ENCODE results near the gene CYB5R4. TPM values are rescaled to one million over a fixed set of nuclear protein-coding genes. Genes with fewer than 3 reads are reported as not detected.
A peak's percentile ranks its signal among the peaks of the same experiment; 100 is the strongest.

The CYB5R4 gene
- total RNA-seq, 1 experiment from 2014 or later, result 7.5 TPM

DNA sequence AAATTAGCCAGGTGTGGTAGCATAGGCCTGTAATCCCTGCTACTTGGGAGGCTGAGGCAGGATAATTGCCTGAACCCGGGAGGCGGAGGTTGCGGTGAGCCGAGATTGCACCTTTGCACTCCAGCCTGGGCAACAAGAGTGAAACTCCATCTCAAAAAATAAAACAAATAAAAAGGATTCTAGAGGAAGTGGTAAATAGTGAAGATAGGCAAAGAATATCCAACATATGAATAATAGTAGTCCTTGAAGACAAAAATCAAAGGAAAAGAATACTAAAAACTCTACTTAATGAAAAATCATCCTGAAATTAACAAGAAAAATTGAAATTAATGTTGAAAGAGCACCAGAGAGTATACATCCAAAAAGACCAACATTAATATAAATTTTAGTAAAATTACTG is 107.0 kb downstream of the CYB5R4 start:
- in situ Hi-C loops (cut with HindIII; ENCODE audit: low sequenced_read_pairs), result no loop called here

DNA sequence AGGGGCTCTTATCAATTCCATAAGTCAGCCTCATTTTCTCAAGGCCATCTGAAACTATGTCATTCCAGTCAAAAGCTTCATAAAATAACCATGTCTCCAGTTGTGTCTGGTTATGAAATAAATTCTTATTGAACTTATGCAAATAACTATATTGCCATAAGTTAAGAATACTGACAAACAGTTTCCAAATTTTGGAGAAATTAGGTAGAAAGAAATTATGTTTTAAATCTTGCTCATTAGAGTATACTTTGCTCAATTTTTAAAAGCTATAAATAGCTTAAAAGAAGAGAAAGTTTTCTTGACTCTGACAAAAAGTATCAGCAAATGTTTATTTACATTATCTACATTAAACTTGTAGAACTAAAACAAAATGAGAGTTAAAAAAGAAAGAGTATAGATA is 111.1 kb downstream of the CYB5R4 start:
- DNase-seq (ENCODE audit: low spot score), result no peak
- in situ Hi-C loops (cut with HindIII; ENCODE audit: low sequenced_read_pairs), result no loop called here

More for the DNA sequence above, 107.0 kb downstream of the CYB5R4 start:
- DNase-seq (ENCODE audit: low spot score), result no peak

DNA sequence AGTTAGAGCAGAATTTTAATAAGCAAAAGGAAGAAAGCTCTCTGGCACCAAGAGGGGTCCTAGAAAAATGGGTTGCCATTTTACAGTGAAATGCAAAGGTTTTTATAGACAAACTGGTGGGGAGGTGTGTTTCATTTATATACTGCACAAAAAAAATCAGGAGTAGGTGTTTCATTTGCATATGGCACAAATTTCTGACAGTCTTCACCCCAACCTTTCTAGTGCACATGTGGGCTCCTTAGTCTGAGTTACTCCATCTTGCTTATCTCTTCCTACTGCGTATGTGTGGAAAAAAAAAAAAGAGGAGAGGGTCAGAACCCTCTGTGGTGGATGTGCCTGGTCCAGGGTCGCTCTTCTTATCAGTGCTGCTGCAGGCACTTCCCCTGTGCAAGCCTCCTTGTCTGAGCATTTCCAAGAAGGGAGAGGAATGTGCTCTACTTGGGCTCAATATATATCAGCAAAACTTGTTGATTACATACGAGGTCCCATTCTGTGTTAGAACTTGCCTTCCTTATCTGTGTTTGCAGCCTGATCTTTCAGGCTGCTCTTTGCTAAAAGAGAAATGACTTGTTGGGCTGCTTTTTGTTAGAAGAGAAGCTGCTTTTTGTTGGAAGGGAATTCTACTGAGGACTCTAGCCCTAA is 115.0 kb downstream of the CYB5R4 start:
- no peak for DNase-seq (ENCODE audit: low spot score)
- in situ Hi-C loops (cut with HindIII; ENCODE audit: low sequenced_read_pairs), result no loop called here

DNA sequence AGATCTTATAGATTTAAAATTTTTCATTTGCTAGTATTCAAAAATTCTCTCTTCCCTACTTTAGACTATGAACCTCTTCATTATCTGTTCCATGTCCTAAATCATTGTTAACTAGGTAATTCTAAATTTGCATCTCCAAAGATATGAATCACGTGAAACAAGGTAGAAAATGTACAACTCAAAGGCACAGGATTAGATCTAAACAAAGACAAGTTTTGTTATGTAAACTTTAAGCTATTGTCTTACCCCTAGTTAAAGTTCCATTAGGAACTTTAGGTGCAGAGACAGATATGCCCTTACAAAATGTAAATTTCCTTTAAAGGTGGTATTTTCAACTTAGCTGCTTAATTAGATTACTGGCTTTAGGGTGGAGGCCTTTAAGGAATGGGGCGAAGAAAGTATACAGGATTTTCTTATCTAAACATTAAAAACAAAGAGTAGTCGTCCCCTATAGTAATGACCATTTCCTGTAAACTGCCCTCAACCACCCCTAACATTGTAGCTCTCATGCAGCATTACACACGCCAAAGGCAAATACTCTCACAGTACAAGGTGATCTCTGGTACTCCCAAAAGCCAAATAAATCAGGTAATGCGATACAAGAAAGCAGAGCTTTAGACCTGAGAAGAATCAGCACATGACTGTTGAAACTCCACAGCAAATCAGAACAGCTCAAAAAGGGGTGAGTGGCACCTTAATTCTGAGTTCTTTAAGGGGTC is 116.7 kb downstream of the CYB5R4 start:
- DNase-seq (ENCODE audit: low spot score), result no peak
- in situ Hi-C loops (cut with HindIII; ENCODE audit: low sequenced_read_pairs), result no loop called here

DNA sequence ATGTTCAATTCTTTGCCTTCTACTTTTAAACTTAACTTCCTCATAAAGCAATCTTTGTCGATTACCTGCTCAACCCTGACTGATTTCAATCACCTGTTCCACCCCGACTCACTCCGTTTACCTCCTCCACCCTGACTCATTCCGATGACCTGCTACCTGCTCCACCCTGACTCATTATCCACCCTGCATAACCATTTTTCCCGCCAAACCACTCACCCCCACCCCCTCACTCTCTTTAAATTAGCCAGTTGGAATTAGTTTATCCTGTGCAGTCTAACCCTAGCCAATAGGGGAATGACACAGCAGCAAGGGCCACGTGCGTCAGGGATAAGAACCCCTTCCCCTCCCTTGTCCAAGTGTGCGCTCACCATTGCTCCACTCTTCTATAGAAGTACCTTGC is 117.4 kb downstream of the CYB5R4 start:
- DNase-seq (ENCODE audit: low spot score), result no peak
- in situ Hi-C loops (cut with HindIII; ENCODE audit: low sequenced_read_pairs), result no loop called here

DNA sequence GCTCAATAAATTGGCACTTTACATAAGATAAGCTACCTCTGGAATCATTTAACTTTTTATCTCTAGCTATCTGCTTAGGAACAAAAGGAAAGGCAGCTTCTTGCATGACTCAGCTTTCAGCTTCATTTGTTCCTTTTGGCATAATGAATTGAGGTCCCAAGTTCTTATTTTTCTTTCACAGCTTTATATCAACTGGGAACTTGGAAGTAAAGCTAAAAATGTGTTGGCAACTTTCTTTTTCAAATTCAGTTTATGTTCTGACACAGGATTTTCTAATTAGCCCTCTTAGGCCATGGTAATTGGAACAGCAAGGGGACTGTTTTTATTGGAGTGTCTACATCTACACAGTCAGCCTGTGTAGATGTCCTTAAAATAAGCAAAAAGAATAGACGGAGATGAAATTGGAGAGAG is 118.8 kb downstream of the CYB5R4 start:
- in situ Hi-C loops (cut with HindIII; ENCODE audit: low sequenced_read_pairs), result no loop called here

DNA sequence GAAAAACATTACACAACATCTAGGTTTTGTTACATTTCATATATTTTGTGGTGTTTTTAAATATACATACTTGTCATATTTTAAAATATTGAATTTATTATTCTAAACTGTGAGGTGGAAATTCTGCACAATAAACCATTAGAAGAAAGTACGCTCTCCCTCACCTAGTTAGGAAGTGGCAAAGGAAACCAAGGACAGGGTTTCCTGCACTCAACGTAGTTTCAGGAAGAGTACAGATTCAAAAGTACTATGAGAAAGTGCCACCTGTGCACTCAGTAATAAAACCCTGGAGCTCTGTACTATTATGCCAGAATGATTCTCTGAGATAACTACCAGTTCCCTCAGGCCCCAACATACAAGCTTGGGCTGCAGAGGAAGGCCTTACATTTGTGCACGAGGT is 119.5 kb downstream of the CYB5R4 start:
- DNase-seq (ENCODE audit: low spot score), result no peak
- in situ Hi-C loops (cut with HindIII; ENCODE audit: low sequenced_read_pairs), result no loop called here

More for the DNA sequence above, 118.8 kb downstream of the CYB5R4 start:
- DNase-seq (ENCODE audit: low spot score), result no peak

DNA sequence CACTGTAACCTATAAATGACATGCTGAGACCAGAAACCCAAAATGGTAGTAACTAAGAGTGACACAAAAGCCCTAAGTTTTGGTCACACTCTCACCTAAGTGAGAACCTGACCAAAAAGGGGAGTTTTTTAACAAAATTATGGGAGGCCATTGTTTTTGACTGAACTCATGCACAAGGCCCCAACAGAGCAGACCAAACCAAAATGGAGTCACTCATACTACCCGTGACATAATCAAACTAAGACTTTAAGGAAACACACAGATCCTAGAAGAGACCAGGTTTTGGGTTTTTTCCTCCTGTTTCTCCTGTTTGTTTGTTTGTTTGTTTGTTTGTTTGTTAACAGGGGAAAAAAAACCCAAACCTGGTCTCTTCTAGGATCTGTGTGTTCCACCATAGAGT is 124.9 kb downstream of the CYB5R4 start:
- no peak for DNase-seq (ENCODE audit: low spot score)
- in situ Hi-C loops (cut with HindIII; ENCODE audit: low sequenced_read_pairs), result no loop called here

DNA sequence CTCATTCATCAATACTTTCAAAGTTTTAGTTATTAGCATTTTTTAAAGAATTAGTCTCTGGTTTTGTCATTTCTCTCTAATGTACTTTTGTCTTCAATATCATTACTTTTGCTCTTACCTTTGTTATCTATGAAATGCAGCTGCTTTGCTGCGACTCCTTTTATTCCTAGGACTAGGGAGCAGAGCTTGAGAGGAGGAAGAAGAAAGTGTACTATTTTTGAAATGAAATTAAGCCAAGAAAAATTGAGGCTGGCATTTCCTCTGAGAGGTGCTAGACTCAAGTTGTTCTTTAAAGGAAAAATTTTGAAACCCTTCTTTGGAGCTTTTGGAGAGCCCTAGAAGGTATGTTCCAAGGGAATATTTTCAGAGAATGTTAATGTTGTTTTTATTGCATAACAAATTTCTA is 125.8 kb downstream of the CYB5R4 start:
- no peak for DNase-seq (ENCODE audit: low spot score)
- in situ Hi-C loops (cut with HindIII; ENCODE audit: low sequenced_read_pairs), result no loop called here

DNA sequence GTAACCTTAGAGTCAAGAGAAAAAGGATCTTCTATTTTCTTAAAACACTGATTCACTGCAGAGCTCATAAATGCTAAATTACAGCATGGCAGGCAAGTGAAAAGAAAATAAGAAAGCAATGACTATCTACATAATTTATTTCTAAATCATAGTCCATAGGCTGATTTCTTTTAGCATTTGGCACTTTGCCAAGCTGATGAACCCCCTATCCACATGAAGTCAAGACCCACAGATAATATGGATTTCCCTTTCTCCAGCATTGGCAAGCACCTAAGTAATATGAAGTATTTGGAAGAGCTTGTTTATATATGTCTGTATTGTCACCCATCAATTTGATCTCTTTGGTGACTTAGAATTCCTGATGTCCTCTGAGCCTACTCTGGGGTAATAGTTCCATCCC is 126.2 kb downstream of the CYB5R4 start:
- in situ Hi-C loops (cut with HindIII; ENCODE audit: low sequenced_read_pairs), result no loop called here
- DNase-seq (ENCODE audit: low spot score), result no peak

DNA sequence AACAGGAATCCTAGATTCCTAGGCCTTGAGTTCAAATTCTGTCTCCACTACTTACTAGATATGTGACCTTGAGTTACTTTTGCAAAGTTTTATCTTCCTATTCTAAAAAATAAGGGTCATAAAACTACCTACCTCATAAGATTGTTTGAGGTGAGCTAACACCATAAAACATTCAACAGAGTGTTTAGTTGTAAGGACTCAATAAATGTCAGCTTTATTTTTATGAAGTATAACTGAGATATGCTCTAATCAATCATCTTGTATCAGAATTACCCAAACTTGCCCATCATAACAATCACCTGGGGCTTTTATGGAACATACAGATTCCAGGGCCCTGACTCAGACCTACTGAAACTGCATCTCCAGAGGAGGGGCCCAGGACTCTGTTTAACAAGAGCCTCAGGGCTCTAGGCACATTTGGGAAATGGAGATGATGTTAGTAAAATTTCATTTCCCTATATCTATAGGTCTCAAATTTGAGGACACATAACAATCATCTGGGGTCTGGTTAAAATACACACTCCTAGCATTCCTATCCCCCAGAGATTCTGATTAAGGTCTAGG is 138.6 kb downstream of the CYB5R4 start:
- in situ Hi-C loops (cut with HindIII; ENCODE audit: low sequenced_read_pairs), result no loop called here
- DNase-seq (ENCODE audit: low spot score), result no peak

DNA sequence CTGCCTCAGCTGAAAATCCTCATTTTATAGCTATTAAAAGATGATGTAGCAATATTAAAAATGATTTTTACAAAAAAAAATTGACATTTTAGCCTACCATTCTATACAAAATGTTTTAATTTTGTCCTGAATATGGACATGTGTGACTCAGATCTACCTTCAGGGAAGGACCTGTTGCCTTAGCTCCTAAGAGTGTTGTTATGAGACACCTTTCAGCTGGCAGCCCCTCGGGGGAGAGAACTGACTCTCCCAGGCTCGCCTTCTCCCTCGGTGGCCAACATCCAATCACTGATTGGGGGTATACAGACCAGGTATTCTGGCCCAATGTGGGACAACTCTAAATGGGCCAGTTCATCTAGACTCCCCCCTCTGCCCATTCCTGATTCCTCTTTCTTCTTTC is 141.6 kb downstream of the CYB5R4 start:
- in situ Hi-C loops (cut with HindIII; ENCODE audit: low sequenced_read_pairs), result no loop called here

DNA sequence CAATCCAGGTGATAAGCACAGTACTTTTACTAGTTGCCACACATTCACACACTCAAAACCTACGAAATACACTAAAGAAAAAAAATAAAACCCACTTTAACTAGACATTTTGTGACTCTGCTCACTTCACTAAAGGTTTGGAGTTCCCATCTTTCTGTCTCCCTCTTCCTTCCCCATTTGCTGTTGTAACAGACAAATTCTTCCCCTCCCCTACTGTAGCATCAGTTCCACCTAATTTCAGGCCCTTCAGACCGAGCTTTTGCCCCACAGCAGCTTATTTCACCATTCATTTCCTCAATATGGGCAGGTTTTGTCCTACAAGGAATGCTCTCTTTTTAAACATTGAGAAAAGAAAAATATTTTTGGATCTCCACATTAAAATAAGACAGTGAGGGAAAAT is 142.7 kb downstream of the CYB5R4 start:
- in situ Hi-C loops (cut with HindIII; ENCODE audit: low sequenced_read_pairs), result no loop called here
- no peak for DNase-seq (ENCODE audit: low spot score)

More for the DNA sequence above, 141.6 kb downstream of the CYB5R4 start:
- no peak for DNase-seq (ENCODE audit: low spot score)

DNA sequence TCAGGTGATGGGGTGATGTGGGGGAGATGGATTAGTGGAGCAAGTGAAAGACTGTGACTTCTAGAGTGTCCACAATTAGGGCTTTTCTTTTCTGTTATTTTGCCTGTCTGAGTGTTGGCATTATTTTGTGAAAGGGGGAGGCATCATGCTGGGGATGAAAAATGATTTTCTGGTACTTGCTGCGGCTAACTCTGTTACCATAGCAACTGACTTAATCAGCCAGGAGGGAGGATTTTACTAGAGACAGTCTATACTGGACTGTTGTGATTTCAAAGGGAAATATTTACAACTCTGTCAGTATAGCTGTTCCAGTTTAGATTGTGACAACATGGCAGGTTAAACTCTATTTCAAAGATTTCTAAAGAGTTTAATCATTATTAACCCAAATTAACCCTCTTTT is 143.6 kb downstream of the CYB5R4 start:
- DNase-seq (ENCODE audit: low spot score), result peak; percentile 23
- in situ Hi-C loops (cut with HindIII; ENCODE audit: low sequenced_read_pairs), result no loop called here

DNA sequence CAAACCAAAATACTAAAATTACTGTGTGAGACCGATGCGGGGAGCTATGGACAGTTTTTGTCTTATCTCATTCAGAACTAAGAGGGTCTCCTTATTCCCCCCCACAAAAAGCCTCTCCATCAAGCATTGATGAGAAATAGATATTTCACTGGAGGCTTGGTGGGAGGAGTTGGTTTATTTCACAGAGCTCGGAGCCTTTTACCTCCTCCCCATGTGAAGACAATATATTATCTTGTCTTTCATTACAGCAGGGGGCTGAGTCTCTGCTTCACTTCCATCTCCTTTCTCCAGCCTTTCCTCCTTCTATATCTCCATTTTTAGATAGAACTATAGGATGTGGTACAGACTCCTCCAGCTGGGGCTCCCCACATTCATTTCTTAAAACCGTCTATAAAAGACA is 144.2 kb downstream of the CYB5R4 start:
- in situ Hi-C loops (cut with HindIII; ENCODE audit: low sequenced_read_pairs), result no loop called here
- no peak for DNase-seq (ENCODE audit: low spot score)

DNA sequence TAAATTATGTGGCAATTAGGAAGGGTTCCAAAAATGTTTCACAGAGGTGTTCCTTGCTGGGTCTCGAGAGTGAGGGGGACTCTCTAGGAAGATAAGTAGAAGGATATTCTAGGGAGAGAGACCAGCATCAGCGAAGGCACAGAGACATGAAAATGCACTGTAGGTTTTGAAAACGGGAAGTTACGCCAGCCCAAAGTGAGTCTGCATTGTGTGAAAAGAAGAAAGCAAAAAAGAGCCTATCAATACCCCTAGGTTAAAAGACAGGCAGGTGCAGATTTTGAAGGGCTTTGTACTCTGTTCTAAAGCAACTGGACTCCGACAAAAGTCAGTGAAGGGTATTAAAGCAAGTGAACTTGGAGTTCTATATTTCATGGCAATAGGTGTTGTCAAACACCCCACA is 148.4 kb downstream of the CYB5R4 start:
- in situ Hi-C loops (cut with HindIII; ENCODE audit: low sequenced_read_pairs), result no loop called here
- no peak for DNase-seq (ENCODE audit: low spot score)

DNA sequence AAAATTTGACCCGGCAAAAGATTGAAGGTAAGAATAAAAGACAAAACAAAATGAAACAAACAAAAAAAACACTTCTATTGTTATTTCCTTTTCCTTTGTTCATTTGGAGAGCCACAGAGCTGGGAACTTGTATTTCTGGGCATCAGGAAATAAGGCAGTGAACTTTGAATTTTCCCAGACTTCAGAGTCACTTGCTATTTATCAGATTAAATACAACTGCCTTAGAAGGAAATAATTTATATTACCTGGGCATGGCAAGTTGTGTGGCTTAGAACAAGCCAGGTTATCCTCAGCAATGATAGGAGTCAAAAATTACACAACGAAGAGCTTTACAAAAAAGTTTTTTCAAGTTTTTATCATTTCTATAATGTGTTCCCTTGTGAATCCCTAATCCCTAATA is 153.9 kb downstream of the CYB5R4 start:
- in situ Hi-C loops (cut with HindIII; ENCODE audit: low sequenced_read_pairs), result no loop called here
- no peak for DNase-seq (ENCODE audit: low spot score)

DNA sequence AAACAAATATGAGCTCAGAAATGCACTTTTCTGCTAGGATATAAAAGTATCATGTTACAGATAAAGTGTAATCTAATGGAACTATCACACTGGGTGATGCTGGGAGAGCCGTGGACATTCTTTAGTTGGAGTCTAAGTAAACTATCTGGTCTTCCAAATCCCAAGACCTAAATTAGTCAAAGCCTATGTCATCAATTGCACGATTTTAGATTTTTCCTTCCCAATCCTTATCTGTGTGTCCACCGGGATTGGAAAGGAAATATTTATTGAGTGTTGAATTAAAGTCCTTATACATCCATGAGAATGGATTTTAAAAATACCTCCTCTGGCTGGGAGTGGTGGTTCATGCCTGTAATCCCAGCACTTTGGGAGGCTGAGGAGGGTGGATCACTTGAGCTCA is 154.4 kb downstream of the CYB5R4 start:
- no peak for DNase-seq (ENCODE audit: low spot score)
- in situ Hi-C loops (cut with HindIII; ENCODE audit: low sequenced_read_pairs), result no loop called here

DNA sequence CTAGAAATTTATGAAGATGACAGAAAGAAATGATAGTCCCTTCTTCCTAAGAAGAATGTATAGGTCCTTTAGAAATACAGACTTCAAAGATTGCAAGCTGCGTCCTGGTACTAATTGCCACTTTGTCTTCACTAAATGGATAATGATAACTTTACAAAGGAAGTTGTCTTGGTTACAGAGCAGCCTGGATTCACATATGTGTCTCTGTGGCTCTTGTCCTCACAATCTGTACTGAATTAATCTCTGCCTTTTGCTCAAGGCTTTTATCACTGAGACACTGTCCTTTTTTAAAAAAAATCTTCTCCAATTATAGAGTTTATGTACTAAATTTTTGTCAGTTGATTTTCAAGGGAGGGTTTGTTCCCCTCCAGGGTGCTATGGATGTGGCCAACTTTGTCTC is 156.5 kb downstream of the CYB5R4 start:
- DNase-seq (ENCODE audit: low spot score), result no peak
- in situ Hi-C loops (cut with HindIII; ENCODE audit: low sequenced_read_pairs), result no loop called here
